Measurements from ENCODE around the gene GPC1.
"Not testable (repeated sequence)": the region's sequence is repeated elsewhere in the genome, so short reads cannot be mapped to it uniquely, and the experiment has no call there.

The GPC1 gene

GRCh38 chr2:240435457-240435947 is at the start of gene GPC1:
TSS of gene GPC1 (plus strand) at chr2:240435663. CDS start at chr2:240435919, 256 bp downstream.
- no peak for DNase-seq

- no peak for DNase-seq
These were observed 49.1 kb upstream of the GPC1 start for GRCh38 chr2:240386326-240386725.

GRCh38 chr2:240386743-240387142 is 48.7 kb upstream of the GPC1 start:
- DNase-seq: not testable (repeated sequence)

GRCh38 chr2:240387325-240387668 is 48.2 kb upstream of the GPC1 start:
- no peak for DNase-seq

GRCh38 chr2:240387669-240388358 is 47.6 kb upstream of the GPC1 start:
- DNase-seq: no peak

GRCh38 chr2:240388471-240389301 is 46.8 kb upstream of the GPC1 start:
- DNase-seq: no peak

GRCh38 chr2:240389302-240389805 is 46.1 kb upstream of the GPC1 start:
- no peak for DNase-seq

GRCh38 chr2:240390091-240391073 is 45.1 kb upstream of the GPC1 start:
- DNase-seq: peak; percentile 18 to 19

GRCh38 chr2:240391111-240392051 is 44.1 kb upstream of the GPC1 start:
- no peak for DNase-seq

- no peak for DNase-seq
These were observed 43.1 kb upstream of the GPC1 start for GRCh38 chr2:240392084-240392947.

- DNase-seq: no peak
These were observed 42.3 kb upstream of the GPC1 start for GRCh38 chr2:240392948-240393830.

- DNase-seq: no peak
These were observed 41.5 kb upstream of the GPC1 start for GRCh38 chr2:240393831-240394410.

GRCh38 chr2:240394549-240394948 is 40.9 kb upstream of the GPC1 start:
- DNase-seq: no peak

- DNase-seq: no peak
These were observed 40.0 kb upstream of the GPC1 start for GRCh38 chr2:240395448-240395847.

- DNase-seq: no peak
These were observed 39.4 kb upstream of the GPC1 start for GRCh38 chr2:240395896-240396622.

- DNase-seq: no peak
These were observed 38.6 kb upstream of the GPC1 start for GRCh38 chr2:240396623-240397541.

GRCh38 chr2:240397542-240397916 is 37.9 kb upstream of the GPC1 start:
- no peak for DNase-seq
